A673 (cell line): Measurements from ENCODE around the gene SLC22A5. TPM values are rescaled to one million over a fixed set of nuclear protein-coding genes. Genes with fewer than 3 reads are reported as not detected.

Source experiments
- BruUV-seq: library from RNA; stranded (reverse); fragments of 400-500 nt; replicated peaks from 2 replicates; lab custom pipeline; 2021; lab: Mats Ljungman, UMichigan
- CTCF ChIA-PET: fragments of 300-600 bp; sonication (Branson Sonifier 250); formaldehyde crosslinking; loops from one replicate; lab custom pipeline; 2022; ENCODE audit warnings: antibody characterized with exemption; lab: Charles Lee
- POLR2A ChIA-PET: fragments of 300-600 bp; sonication (Branson Sonifier 250); formaldehyde crosslinking; loops from one replicate; lab custom pipeline; 2022; ENCODE audit warnings: antibody characterized with exemption; ENCODE audit not compliant: low non-redundant PET; lab: Charles Lee
- DNase-seq: peaks from one replicate; pipeline ENCODE4 v3.0.0-alpha.2; 2015; ENCODE audit warnings: low spot score
- H3K27ac ChIP-seq: fragments of 200-600 bp; sonication (generic); 2 replicates; pipeline ENCODE4 v1.5.1; 2016; ENCODE audit warnings: mixed run types, low read depth, mild to moderate bottlenecking, mixed read lengths, antibody characterized with exemption, low read length; ENCODE audit not compliant: poor library complexity, severe bottlenecking
- H3K27me3 ChIP-seq: fragments of 200-600 bp; sonication (generic); replicated peaks from 2 replicates; pipeline ENCODE4 v1.6.1; 2017; ENCODE audit warnings: mixed run types, low read depth, mild to moderate bottlenecking, mixed read lengths, antibody characterized with exemption, low read length; ENCODE audit not compliant: insufficient read depth, poor library complexity
- H3K36me3 ChIP-seq: fragments of 200-600 bp; sonication (generic); 2 replicates; pipeline ENCODE4 v1.6.1; 2016; ENCODE audit warnings: mixed run types, mild to moderate bottlenecking, mixed read lengths, antibody characterized with exemption, low read length; ENCODE audit not compliant: insufficient read depth, poor library complexity, severe bottlenecking
- H3K4me1 ChIP-seq: fragments of 200-600 bp; sonication (generic); 2 replicates; pipeline ENCODE4 v1.6.1; 2017; ENCODE audit warnings: mixed run types, mild to moderate bottlenecking, mixed read lengths, antibody characterized with exemption, low read length; ENCODE audit not compliant: insufficient read depth, poor library complexity, severe bottlenecking
- H3K4me3 ChIP-seq: fragments of 200-600 bp; sonication (generic); 2 replicates; pipeline ENCODE4 v1.5.1; 2016; ENCODE audit warnings: low read depth, mixed run types, mild to moderate bottlenecking, mixed read lengths, low read length; ENCODE audit not compliant: poor library complexity, severe bottlenecking
- H3K9me3 ChIP-seq: fragments of 200-600 bp; sonication (generic); 2 replicates; pipeline ENCODE4 v1.6.1; 2016; ENCODE audit warnings: mixed run types, low read depth, mild to moderate bottlenecking, mixed read lengths, antibody characterized with exemption, low read length; ENCODE audit not compliant: poor library complexity, severe bottlenecking
- CTCF ChIP-seq: fragments of 300-800, 200-600 bp; sonication (generic); conservative IDR thresholded peaks from 2 replicates; pipeline ENCODE4 v1.5.1; 2017; ENCODE audit warnings: low read depth, mild to moderate bottlenecking, antibody characterized with exemption, low read length, moderate library complexity, mixed read lengths
- EZH2 ChIP-seq: fragments of 200-600 bp; sonication (generic); IDR thresholded peaks from 2 replicates; pipeline ENCODE4 v1.6.1; 2017; ENCODE audit warnings: borderline replicate concordance, low read depth, mild to moderate bottlenecking, mixed read lengths, antibody characterized with exemption, low read length; ENCODE audit not compliant: poor library complexity, severe bottlenecking
- intact Hi-C: fragments of 100-400 bp; cut with micrococcal nuclease; formaldehyde crosslinking; loops from one replicate; pipeline ENCODE4 v1.10.0; 2022; ENCODE audit not compliant: unreplicated experiment
- total RNA-seq: library from RNA; stranded (reverse); gene quantifications from 2 replicates; pipeline ENCODE4 v1.2.3, GENCODE V29; 2021

Gene SLC22A5
- total RNA-seq, 1 experiment from 2014 or later: 3.0 TPM

DNA sequence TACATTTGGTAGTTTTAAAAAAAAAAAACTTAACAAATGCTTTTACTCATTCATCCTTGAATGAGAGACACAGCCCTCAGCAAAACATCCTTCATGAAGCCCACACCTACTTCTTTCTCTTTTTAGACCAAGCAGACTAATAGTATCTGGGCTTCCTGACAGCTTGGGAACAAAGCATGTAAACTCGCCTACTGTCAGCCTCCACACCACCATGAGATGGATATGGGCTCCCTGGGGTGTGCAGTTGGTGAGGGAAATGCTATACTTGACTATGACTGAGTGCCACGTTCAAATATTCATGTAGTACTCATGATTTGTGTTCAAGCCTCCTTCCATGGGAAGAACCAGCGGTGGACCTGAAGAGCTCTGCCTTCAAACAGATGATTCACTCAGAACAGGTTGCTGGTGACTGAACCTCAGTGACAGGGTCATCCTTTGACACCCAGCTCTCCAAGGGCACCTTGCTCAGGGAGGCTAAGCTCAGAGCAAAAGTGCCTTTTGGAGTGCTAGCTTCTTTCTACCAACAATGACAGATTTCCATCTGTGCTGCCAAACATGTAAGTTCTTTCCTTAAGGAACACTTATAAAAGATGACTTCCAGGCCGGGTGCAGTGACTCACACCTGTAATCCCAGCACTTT lies 36.8 kb downstream of the SLC22A5 start:
- BruUV-seq: no TSS peak
- ChIA-PET CTCF (no interaction called here), POLR2A (no interaction called here)
- peaks cover 4% of the 10 kb centered on the region for H3K4me1 ChIP-seq
- TF ChIP-seq CTCF (no peak), EZH2 (no peak)
- intact Hi-C loops: no loop called here
- DNase-seq: no peak
- no peak overlapping the region for H3K27ac ChIP-seq
- no peaks in the 10 kb centered on the region for H3K36me3 ChIP-seq
- no peak overlapping the region for H3K4me3 ChIP-seq
- no peaks in the 10 kb centered on the region for H3K27me3 ChIP-seq
- H3K9me3 ChIP-seq: no peaks in the 10 kb centered on the region

GRCh38 chr5:132407970-132408369 lies 38.5 kb downstream of the SLC22A5 start:
- intact Hi-C loops: no loop called here
- Histone ChIP-seq H3K27ac (no peak overlapping the region), H3K9me3 (no peaks in the 10 kb centered on the region), H3K4me1 (peaks cover 10% of the 10 kb centered on the region), H3K36me3 (no peaks in the 10 kb centered on the region), H3K4me3 (no peak overlapping the region), H3K27me3 (no peaks in the 10 kb centered on the region)
- ChIA-PET CTCF (no interaction called here), POLR2A (no interaction called here)
- DNase-seq: no peak
- no TSS peak for BruUV-seq
- TF ChIP-seq EZH2: no peak
- no peak for TF ChIP-seq CTCF

DNA sequence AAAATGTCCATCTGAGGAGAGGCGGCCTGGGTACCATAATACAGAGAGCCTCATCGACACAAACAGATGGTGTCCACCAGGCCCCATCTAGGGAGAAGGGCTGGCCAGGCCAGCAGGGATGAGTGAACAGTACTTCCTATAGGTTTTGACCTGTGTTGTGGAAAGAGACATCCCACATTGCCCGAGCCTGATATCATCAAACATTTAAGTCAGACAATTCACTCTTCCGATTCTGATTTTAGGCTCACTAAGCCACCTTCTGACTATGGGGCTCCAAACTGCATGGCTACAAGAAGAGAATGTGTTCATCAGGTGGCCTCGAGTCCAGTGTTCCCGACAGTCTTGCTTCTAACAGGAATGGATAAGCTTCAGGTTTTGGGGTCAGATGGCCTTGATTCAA lies 38.9 kb downstream of the SLC22A5 start:
- no TSS peak for BruUV-seq

More for the DNA sequence above, 38.9 kb downstream of the SLC22A5 start:
- intact Hi-C loops: no loop called here
- ChIA-PET POLR2A (no interaction called here), CTCF (no interaction called here)
- Histone ChIP-seq H3K9me3 (no peaks in the 10 kb centered on the region), H3K27ac (no peak overlapping the region), H3K4me1 (peaks cover 10% of the 10 kb centered on the region), H3K27me3 (no peaks in the 10 kb centered on the region), H3K36me3 (no peaks in the 10 kb centered on the region), H3K4me3 (no peak overlapping the region)
- DNase-seq: no peak
- TF ChIP-seq CTCF: no peak
- TF ChIP-seq EZH2: no peak
